SU-DHL-6 (cell line): ENCODE measurements around the gene LRPAP1.
"Not testable (repeated sequence)": the region's sequence is repeated elsewhere in the genome, so short reads cannot be mapped to it uniquely, and the experiment has no call there.

ENCODE experiments used
- H2AFZ ChIP-seq: fragments of 200-600 bp; sonication (generic); 2 replicates; pipeline ENCODE4 v1.6.1; 2014; ENCODE audit warnings: low read depth, mild to moderate bottlenecking, moderate library complexity, mixed read lengths, antibody characterized with exemption, low read length; ENCODE audit not compliant: severe bottlenecking
- H3F3A ChIP-seq: fragments of 200-600 bp; shearing (Covaris generic); 2 replicates; pipeline ENCODE4 v1.6.0; 2016; ENCODE audit warnings: antibody characterized with exemption, mild to moderate bottlenecking; ENCODE audit not compliant: insufficient read depth
- H3K27ac ChIP-seq: fragments of 200-600 bp; sonication (generic); 2 replicates; pipeline ENCODE4 v1.5.1; 2016; ENCODE audit warnings: low read depth, mild to moderate bottlenecking, low read length, moderate library complexity, mixed read lengths
- H3K27me3 ChIP-seq: fragments of 200-600 bp; sonication (generic), shearing (Covaris generic); 2 replicates; pipeline ENCODE4 v1.6.0; 2014; ENCODE audit warnings: mild to moderate bottlenecking, low read length
- H3K36me3 ChIP-seq: fragments of 200-600 bp; sonication (generic); 2 replicates; pipeline ENCODE4 v1.6.1; 2014; ENCODE audit warnings: mild to moderate bottlenecking, low read length, mixed read lengths
- H3K4me2 ChIP-seq: fragments of 300-600, 200-600 bp; shearing (Covaris generic), sonication (generic); 2 replicates; pipeline ENCODE4 v1.6.0; 2014; ENCODE audit warnings: low read length, low read depth, mild to moderate bottlenecking; ENCODE audit not compliant: poor library complexity, severe bottlenecking
- H3K4me3 ChIP-seq: fragments of 200-600 bp; sonication (generic); 2 replicates; pipeline ENCODE4 v1.5.1; 2014; ENCODE audit warnings: antibody characterized with exemption, low read length, mild to moderate bottlenecking, mixed read lengths; ENCODE audit not compliant: insufficient read depth, poor library complexity, severe bottlenecking
- H3K79me2 ChIP-seq: fragments of 200-600 bp; sonication (generic); 2 replicates; pipeline ENCODE4 v1.6.1; 2014; ENCODE audit warnings: mild to moderate bottlenecking, low read length, moderate library complexity; ENCODE audit not compliant: insufficient read depth
- H3K9ac ChIP-seq: fragments of 200-600 bp; sonication (generic); 2 replicates; pipeline ENCODE4 v1.7.0; 2014; ENCODE audit warnings: mild to moderate bottlenecking, low read length
- H3K9me2 ChIP-seq: fragments of 200-600 bp; sonication (generic); replicated peaks from 2 replicates; pipeline ENCODE4 v1.6.1; 2014; ENCODE audit warnings: low read length; ENCODE audit not compliant: insufficient read depth
- H3K9me3 ChIP-seq: fragments of 200-600 bp; sonication (generic); 2 replicates; pipeline ENCODE4 v1.6.1; 2014; ENCODE audit warnings: low read length, mixed read lengths; ENCODE audit not compliant: insufficient read depth
- H4K20me1 ChIP-seq: fragments of 200-600 bp; sonication (generic); 2 replicates; pipeline ENCODE4 v1.6.1; 2014; ENCODE audit warnings: low read depth, mild to moderate bottlenecking, antibody characterized with exemption, low read length, moderate library complexity, mixed read lengths
- CTCF ChIP-seq: fragments of 200-600 bp; sonication (generic); IDR thresholded peaks from one replicate; pipeline ENCODE4 v1.5.1; 2017; ENCODE audit warnings: antibody characterized with exemption, mild to moderate bottlenecking, low read length, moderate library complexity; ENCODE audit not compliant: insufficient read depth, poor library complexity, severe bottlenecking
- EZH2phosphoT487 ChIP-seq: fragments of 200-600 bp; sonication (generic), shearing (Covaris generic); conservative IDR thresholded peaks from 2 replicates; pipeline ENCODE4 v1.6.1; 2018; ENCODE audit warnings: mild to moderate bottlenecking, antibody characterized with exemption, low read length, moderate library complexity, mixed read lengths

Gene LRPAP1

GRCh38 chr4:3461515-3462291 is 70.5 kb downstream of the LRPAP1 start:
- Histone ChIP-seq H3K27ac (no peak overlapping the region), H3K4me2 (no peak overlapping the region), H2AFZ (no peak overlapping the region), H3K9me2 (no peaks in the 10 kb centered on the region), H3F3A (no peaks in the 10 kb centered on the region), H3K79me2 (no peaks in the 10 kb centered on the region), H3K9ac (no peak overlapping the region), H3K9me3 (no peaks in the 10 kb centered on the region), H3K36me3 (no peaks in the 10 kb centered on the region), H4K20me1 (no peaks in the 10 kb centered on the region), H3K27me3 (no peaks in the 10 kb centered on the region), H3K4me3 (no peak overlapping the region)
- TF ChIP-seq EZH2phosphoT487 (no peak), CTCF (no peak)

GRCh38 chr4:3460926-3461325 is 71.3 kb downstream of the LRPAP1 start:
- Histone ChIP-seq H3K27me3 (no peaks in the 10 kb centered on the region), H3K4me2 (no peak overlapping the region), H2AFZ (no peak overlapping the region), H3K79me2 (no peaks in the 10 kb centered on the region), H3K9me2 (no peaks in the 10 kb centered on the region), H3K9me3 (no peaks in the 10 kb centered on the region), H4K20me1 (no peaks in the 10 kb centered on the region), H3K27ac (no peak overlapping the region), H3K9ac (no peak overlapping the region), H3K4me3 (no peak overlapping the region), H3K36me3 (no peaks in the 10 kb centered on the region), H3F3A (no peaks in the 10 kb centered on the region)
- TF ChIP-seq EZH2phosphoT487 (no peak), CTCF (no peak)

- H3K79me2 ChIP-seq, H3K9me2 ChIP-seq, H3K9ac ChIP-seq, H3K4me2 ChIP-seq, H4K20me1 ChIP-seq, H3F3A ChIP-seq, H3K27ac ChIP-seq, H3K9me3 ChIP-seq, H2AFZ ChIP-seq, H3K4me3 ChIP-seq, H3K36me3 ChIP-seq, H3K27me3 ChIP-seq: not testable (repeated sequence)
These were observed 73.1 kb downstream of the LRPAP1 start for GRCh38 chr4:3459156-3459555.

GRCh38 chr4:3458371-3458770 is 73.9 kb downstream of the LRPAP1 start:
- no peaks in the 10 kb centered on the region for H3K36me3 ChIP-seq
- no peak overlapping the region for H2AFZ ChIP-seq
- H3K27me3 ChIP-seq, result no peaks in the 10 kb centered on the region
- no peaks in the 10 kb centered on the region for H3K79me2 ChIP-seq
- H3K27ac ChIP-seq, result no peak overlapping the region
- no peak overlapping the region for H3K4me3 ChIP-seq
- TF ChIP-seq CTCF (no peak), EZH2phosphoT487 (no peak)
- H4K20me1 ChIP-seq, result no peaks in the 10 kb centered on the region
- H3K9ac ChIP-seq, result no peak overlapping the region
- H3K9me3 ChIP-seq, result no peaks in the 10 kb centered on the region
- no peaks in the 10 kb centered on the region for H3F3A ChIP-seq
- no peaks in the 10 kb centered on the region for H3K9me2 ChIP-seq
- no peak overlapping the region for H3K4me2 ChIP-seq

- H3K36me3 ChIP-seq, H3K9me3 ChIP-seq, H3K4me2 ChIP-seq, H3K9ac ChIP-seq, H3K9me2 ChIP-seq, H3K27ac ChIP-seq, H3F3A ChIP-seq, H2AFZ ChIP-seq, H3K79me2 ChIP-seq, H3K4me3 ChIP-seq, H4K20me1 ChIP-seq, H3K27me3 ChIP-seq: not testable (repeated sequence)
These were observed 76.6 kb downstream of the LRPAP1 start for GRCh38 chr4:3455596-3455995.
